Measurements from ENCODE around the gene SPRY1. TPM values are rescaled to one million over a fixed set of nuclear protein-coding genes. Genes with fewer than 3 reads are reported as not detected.

The SPRY1 gene
- total RNA-seq, 1 donor from 2014 or later, result 86.6 TPM

GRCh38 chr4:123435246-123436113 lies 38.9 kb downstream of the SPRY1 start:
- Histone ChIP-seq H3K4me1 (peaks cover 13% of the 10 kb centered on the region), H3K27me3 (ENCODE audit: low read depth) (no peaks in the 10 kb centered on the region), H3K4me3 (no peak overlapping the region), H3K9me3 (no peaks in the 10 kb centered on the region), H3K36me3 (no peaks in the 10 kb centered on the region), H3K27ac (no peak overlapping the region)
- DNase-seq (no peak), ATAC-seq (peak in 1 of 2 donors; percentile 45)
- intact Hi-C loops (cut with DNase I), result no loop called here
- no peak for TF ChIP-seq CTCF (IDR thresholded peaks at IDR 0.05)

GRCh38 chr4:123438031-123438430 lies 41.4 kb downstream of the SPRY1 start:
- ATAC-seq (peak; percentile 85 to 95), DNase-seq (no peak)
- H3K27me3 ChIP-seq (ENCODE audit: low read depth), result no peaks in the 10 kb centered on the region
- no peaks in the 10 kb centered on the region for H3K36me3 ChIP-seq
- H3K27ac ChIP-seq, result no peak overlapping the region
- TF ChIP-seq CTCF (IDR thresholded peaks at IDR 0.05), result no peak
- intact Hi-C loops (cut with DNase I), result no loop called here
- H3K4me3 ChIP-seq, result no peak overlapping the region
- H3K9me3 ChIP-seq, result no peaks in the 10 kb centered on the region
- H3K4me1 ChIP-seq, result peaks cover 17% of the 10 kb centered on the region

GRCh38 chr4:123443401-123444289 lies 47.0 kb downstream of the SPRY1 start:
- no peak for TF ChIP-seq CTCF (IDR thresholded peaks at IDR 0.05)
- ATAC-seq (peak; percentile 72 to 76), DNase-seq (peak; percentile 55)
- Histone ChIP-seq H3K4me1 (peaks cover 23% of the 10 kb centered on the region), H3K36me3 (no peaks in the 10 kb centered on the region), H3K27me3 (ENCODE audit: low read depth) (no peaks in the 10 kb centered on the region), H3K4me3 (peak overlapping the region; percentile 7), H3K9me3 (no peaks in the 10 kb centered on the region), H3K27ac (peak overlapping the region; percentile 56)
- intact Hi-C loops (cut with DNase I), result no loop called here

- H3K4me3 ChIP-seq, result peak overlapping the region; percentile 7
- no peaks in the 10 kb centered on the region for H3K27me3 ChIP-seq (ENCODE audit: low read depth)
- peaks cover 21% of the 10 kb centered on the region for H3K4me1 ChIP-seq
- TF ChIP-seq CTCF (IDR thresholded peaks at IDR 0.05), result no peak
- H3K36me3 ChIP-seq, result no peaks in the 10 kb centered on the region
- intact Hi-C loops (cut with DNase I), result no loop called here
- ATAC-seq (peak; percentile 88 to 91), DNase-seq (no peak)
- H3K27ac ChIP-seq, result peak overlapping the region; percentile 56
- no peaks in the 10 kb centered on the region for H3K9me3 ChIP-seq
Observed at GRCh38 chr4:123444290-123444731, 47.7 kb downstream of the SPRY1 start.

- H3K9me3 ChIP-seq, result no peaks in the 10 kb centered on the region
- TF ChIP-seq CTCF (IDR thresholded peaks at IDR 0.05), result no peak
- H3K4me1 ChIP-seq, result peaks cover 29% of the 10 kb centered on the region
- ATAC-seq, result no peak
- no peak overlapping the region for H3K4me3 ChIP-seq
- H3K36me3 ChIP-seq, result no peaks in the 10 kb centered on the region
- H3K27ac ChIP-seq, result no peak overlapping the region
- H3K27me3 ChIP-seq (ENCODE audit: low read depth), result no peaks in the 10 kb centered on the region
- DNase-seq, result no peak
- intact Hi-C loops (cut with DNase I), result no loop called here
Observed at GRCh38 chr4:123446865-123447474, 50.4 kb downstream of the SPRY1 start.
